ENCODE results near the gene LY86. TPM values are rescaled to one million over a fixed set of nuclear protein-coding genes. Genes with fewer than 3 reads are reported as not detected.
"Not testable (repeated sequence)": the region's sequence is repeated elsewhere in the genome, so short reads cannot be mapped to it uniquely, and the experiment has no call there.

Gene LY86
- total RNA-seq, 1 donor from 2014 or later: 5.4 TPM

DNA sequence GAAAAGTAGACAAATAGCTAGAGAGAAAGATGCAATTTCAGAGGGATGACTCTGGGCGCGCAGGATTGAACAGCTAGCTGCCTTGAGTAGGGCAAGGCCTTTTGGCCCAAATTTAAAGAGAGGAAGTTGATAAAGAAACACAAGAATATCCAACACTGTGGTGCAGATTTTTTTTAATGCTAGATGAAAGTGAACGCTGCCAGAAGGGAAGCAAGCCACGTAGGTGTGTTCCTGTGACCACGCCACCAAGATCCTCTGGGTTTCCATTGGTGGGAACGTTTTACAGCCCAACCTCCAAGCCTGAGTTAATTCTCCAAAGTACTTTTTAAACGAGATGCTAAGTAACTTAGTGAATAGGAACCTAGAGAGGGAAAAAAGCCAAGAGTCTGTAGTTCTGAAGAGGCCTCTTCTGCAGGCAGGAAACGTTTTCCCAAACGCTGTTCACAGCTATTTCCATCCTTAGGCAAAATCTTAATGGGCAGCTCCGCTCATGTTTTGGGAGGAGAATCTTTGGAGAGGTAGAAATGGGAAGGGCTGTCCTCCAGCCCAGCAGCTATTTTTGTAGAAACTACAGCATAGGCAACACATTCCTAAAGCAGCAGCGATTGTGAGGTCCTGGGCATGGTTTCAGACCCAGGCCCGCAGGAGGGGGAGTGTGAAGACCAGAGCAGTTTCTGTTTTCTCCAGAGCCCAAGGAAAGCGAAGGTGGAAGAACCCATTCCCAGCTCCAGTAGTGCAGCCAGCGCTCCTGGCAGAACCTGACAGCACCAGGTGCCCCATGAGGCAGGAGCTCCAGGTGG, 8.2 kb downstream of the LY86 start:
- DNase-seq (ENCODE audit: low spot score): no peak

DNA sequence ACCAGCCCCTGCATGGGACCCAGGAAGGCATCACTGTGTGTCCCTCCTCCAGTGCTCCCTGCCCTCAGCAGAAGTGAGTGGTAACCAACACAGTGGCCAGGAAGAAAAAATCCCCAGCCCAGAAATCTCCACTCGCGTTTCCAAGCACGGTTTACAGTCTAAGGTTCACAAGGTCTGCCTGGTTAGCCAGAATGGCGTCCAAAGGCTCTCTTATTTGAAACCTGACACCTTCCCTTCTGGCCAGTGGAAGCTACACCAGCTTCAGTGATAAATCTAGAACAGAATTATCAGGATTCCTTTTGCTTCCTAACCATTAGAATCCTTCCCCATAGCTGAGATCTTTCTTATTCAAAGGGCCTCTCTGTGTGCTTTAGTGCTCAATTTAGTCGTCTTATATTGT, 9.2 kb downstream of the LY86 start:
- DNase-seq (ENCODE audit: low spot score): no peak

DNA sequence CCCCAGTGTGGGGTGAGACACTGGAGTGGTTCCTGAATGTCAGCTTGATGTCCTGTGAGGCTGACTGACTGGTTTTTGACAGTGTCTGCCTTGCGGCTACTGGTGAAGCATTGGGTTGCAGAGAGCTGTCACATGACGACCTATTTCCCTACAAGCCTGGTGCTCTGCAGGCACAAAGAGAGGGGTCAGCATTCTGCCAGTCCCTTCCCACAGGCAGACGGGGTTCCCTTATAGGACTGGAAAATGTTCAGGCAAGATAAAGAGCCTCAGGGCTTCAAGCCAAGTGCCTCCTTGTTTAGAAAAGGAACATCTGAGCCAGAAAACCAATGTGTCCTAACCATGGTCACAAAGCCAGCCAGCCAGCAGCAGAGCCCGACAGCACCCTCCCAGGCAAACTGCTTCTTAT, 11.0 kb downstream of the LY86 start:
- DNase-seq (ENCODE audit: low spot score): no peak

DNA sequence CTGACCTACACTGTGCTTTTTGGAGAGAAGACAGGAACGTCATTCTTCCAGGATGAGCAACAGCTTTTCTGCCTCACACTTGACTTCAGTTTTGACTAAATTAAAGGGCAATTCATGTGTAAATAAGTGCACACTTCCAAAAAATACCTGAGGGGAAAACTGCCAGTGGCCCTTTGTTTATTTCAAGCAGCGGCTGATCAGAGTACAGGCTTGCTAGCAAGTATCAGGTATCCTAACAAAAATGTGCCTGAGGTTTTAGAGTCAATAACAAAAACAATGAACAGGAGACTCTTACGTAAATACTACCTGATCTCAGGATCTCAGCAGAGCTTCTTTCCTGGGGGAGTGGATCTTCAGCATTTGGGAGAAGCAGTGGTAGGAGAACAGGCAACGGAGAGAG, 12.4 kb downstream of the LY86 start:
- no peak for DNase-seq (ENCODE audit: low spot score)

DNA sequence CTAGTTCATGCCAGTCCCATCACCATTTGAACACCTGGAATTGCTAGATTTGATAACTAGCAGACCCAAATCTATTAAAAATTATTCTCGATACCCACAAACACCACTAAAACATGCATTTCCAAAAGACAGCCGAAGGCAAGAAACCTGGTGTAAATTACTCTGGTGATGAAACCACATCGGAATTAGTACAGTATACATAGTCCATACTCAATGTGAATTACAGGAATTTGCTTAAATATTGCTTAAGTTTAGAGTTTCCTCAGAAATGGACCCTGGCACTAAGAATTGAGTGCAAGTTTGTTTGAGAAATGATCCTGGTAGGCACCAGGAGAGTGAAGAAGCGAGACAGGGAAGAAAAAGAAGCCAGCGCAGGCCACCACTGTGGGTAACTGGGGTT, 13.7 kb downstream of the LY86 start:
- DNase-seq (ENCODE audit: low spot score): no peak

DNA sequence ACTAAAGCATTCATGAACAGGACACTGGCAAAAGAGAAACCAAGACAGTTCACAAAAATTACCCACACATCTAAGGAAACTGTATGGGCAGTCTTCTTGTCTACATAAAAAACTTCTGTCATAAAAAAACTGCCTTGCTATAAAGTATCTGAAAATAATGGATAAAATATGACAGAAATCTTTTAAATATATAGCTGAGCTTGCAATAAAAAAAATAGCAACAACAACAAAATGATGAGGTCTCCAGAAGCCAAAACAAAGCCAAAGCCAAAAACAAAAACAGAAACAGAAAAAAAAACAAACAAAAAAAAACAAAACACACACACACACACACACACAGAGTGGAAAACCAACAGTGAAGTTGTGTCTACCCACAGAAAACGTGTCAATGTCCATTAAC, 14.8 kb downstream of the LY86 start:
- no peak for DNase-seq (ENCODE audit: low spot score)

DNA sequence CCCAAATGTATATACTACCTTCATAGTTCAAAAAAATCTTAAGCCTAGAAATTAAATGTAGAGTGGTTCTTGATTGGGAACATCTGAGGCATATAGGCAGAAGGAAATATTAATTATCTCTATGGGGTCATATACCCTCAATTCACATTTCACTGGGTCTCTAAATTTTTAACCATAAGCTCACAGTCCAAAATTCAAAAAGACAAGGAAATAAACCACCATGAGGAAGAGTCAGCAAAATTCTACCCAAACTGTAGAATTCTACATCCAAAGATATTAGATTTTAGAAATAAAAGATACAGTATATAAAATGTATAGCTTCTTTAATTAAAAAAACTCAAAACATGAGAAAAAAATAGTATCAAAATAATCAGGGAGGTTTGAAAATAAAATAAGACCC, 15.5 kb downstream of the LY86 start:
- DNase-seq (ENCODE audit: low spot score): no peak

DNA sequence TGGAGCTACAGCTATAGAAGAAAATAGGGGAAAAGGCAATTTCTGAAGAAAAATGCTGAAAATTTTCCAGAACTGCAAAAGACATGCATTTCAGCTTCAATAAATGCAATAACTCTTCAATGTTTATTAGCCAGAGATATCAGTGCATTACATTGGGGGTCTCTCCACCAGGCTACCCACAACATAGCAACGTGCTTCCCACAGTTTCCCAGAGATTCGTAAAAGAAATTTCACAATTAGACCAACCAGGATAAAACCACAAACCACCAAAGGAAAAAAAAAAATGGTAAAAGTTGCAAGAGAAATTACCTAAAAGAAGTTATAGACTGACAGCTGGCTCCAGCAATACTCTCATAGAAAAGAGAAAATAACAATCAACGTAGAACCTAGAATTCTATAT, 16.0 kb downstream of the LY86 start:
- DNase-seq (ENCODE audit: low spot score): no peak

DNA sequence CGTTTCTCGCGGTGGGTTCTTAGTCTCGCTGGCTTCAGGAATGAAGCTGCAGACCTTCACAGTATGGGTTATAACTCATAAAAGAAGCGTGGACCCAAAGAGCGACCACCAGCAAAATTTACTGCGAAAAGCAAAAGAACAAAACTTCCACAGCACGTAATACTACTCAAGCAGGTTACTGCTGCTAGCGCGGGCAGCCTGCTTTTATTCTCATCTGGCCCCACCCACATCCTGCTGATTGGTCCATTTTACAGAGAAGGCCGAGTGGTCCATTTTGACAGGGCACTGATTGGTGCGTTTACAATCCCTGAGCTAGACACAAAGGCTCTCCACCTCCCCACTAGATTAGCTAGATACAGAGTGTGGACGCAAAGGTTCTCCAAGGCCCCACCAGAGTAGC, 17.4 kb downstream of the LY86 start:
- DNase-seq (ENCODE audit: low spot score): no peak

DNA sequence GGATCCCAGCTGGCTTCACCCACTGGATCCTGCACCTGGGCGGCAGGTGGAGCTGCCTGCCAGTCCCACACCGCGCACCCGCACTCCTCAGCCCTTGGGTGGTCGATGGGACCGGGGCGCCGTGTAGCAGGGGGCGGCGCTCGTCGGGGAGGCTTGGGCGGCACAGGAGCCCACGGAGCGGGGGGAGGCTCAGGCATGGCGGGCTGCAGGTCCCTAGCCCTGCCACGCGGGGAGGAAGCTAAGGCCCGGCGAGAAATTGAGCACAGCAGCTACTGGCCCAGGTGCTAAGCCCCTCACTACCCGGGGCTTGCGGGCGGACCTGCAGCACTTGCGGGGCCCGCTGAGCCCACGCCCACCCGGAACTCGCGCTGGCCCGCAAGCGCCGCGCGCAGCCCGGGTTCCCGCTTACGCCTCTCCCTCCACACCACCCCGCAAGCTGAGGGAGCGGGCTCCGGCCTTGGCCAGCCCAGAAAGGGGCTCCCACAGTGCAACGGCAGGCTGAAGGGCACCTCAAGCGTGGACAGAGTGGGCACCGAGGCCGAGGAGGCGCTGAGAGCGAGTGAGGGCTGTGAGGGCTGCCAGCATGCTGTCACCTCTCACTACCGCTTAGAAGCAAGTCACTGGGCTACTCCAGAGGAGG, 18.0 kb downstream of the LY86 start:
- not testable (repeated sequence) for DNase-seq (ENCODE audit: low spot score)

DNA sequence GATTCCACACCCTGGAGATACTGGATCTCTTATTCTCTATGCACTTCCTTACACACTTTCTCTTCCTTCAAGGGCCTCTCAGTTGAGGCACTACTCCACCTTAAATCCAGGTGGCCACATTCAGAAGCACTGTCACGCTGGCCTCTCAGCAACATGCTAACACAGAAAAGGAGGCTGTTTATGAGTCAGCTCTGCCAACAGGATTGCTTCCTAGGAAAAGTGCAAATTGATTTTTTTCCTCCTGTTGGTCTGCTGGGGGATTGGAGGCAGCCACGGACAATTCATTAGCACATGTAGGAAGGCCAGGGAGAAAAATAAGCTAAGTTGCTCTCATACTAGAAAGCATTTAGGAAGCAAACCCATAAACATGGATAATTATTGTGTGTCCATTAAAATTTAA, 20.9 kb downstream of the LY86 start:
- DNase-seq (ENCODE audit: low spot score): no peak

DNA sequence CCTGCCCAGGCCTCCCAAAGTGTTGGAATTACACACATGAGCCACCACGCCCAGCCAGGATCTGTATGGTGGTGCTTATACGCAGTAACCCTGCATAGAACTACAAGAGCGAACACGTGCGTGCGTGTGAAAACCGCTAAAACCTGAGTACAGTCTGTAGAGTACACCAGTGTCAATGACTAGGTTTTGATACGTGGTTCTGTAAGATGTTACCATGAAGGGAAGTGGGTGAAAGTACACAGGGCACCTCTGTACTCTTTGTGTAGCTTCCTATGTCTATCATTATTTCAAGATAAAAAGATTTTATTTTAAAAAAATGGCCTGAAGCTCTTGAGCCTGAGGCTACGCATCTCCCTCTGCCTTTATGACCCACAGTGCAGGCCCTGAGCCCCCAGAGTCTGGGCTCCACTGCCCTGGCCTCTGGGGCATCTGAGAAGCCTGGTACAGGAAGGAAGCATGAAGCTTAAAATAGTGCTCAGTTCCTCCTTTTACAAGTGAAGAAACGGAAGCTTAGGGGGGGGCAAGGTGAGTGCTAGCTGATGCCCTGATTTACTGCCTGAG, 21.6 kb downstream of the LY86 start:
- no peak for DNase-seq (ENCODE audit: low spot score)

DNA sequence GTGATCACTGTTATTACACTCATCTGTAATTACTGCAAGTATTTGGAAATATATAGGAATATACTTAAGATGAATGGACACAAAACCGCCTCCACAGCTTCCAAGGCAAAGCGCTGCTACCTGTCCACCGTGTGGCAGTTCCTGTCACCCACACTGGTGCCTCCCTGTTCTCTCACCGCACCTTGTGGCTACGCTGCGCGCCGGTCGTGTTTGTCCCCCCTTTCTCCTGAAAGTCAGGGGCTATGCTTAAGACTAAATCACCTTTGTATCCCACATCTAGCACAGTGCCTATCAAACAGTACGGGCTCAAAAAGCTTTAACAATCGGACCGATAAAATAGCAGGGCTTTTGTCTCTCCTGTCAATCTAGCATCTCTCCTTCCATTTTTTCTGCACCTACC, 23.0 kb downstream of the LY86 start:
- DNase-seq (ENCODE audit: low spot score): no peak

DNA sequence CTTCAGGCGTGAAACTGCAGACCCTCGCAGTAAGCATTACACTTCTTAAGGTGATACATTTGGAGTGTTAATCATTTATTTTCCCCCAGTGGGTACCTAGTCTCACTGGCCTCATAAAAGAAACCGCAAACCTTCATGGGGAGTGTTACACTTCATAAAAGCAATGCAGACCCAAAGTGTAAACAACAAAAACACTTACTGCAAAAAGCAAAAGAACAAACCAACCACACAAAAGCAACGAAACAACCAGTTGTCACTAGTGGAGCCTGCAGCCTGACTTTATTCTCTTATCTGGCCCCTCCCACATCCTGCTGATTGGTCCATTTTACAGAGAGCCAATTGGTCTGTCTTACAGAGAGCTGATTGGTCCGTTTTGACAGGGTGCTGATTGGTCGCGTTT, 23.8 kb downstream of the LY86 start:
- DNase-seq (ENCODE audit: low spot score): no peak

DNA sequence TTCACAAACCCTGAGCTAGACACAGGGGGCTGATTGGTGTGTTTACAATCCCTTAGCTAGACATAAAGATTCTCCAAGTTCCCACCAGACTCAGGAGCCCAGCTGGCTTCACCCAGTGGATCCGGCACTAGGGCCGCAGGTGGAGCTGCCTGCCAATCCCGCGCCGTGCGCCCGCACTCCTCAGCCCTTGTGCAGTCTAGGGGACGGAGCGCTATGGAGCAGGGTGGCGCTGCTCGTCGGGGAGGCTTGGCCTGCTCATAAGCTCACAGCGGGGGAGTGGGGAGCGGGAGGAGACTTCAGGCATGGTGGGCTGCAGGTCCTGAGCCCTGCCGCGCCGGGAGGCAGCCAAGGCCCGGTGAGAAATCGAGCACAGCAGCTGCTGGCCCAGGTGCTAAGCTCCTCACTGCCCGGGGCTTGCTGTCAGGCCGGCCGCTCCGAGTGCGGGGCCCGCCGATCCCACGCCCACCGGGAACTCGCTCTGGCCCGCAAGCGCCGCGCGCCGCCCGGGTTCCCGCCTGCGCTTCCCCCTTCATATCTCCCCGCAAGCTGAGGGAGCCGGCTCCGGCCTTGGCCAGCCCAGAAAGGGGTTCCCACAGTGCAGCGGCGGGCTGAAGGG, 24.7 kb downstream of the LY86 start:
- not testable (repeated sequence) for DNase-seq (ENCODE audit: low spot score)

DNA sequence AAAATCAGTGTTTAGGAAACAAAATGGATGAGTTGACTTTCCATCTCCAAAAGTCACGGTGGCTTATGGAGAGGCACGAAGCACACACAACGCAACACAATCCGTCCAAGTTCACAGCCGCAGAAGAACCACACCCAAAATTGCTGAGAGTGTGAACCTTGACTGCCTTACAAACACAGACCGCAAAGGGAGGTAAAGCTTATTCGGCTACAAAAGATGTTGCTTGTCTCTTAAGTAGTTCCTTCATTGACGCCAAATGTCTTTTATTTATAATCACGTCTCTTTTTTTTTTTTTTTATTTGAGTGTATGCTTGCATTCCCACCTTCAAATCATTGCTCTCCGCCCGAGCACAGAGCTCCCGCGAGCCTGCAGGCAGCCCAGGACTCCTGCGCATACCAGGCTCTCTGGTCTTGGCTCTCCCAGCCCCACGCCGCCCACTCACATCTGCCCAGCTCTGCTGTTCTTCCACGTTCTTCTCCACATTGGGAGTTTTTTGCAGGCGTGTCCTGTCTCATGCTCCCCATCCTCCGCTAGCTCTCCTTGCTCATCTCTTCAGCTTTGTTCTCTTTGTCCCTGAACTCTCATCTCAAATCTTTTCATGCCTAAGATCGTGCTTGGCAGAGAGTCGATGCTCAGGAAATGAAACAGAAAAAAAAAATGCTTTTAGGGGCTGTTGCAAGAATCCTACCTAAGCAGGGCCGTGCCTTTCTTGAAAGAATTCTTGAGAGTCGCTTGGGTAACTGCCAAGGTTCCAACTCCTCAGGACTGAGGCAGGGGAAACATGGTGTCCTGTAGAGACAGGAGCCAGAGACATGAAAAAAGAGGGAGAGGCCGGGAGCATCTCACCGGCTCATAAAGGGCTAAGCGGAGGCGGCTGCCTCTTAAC, 25.8 kb downstream of the LY86 start:
- no peak for DNase-seq (ENCODE audit: low spot score)

DNA sequence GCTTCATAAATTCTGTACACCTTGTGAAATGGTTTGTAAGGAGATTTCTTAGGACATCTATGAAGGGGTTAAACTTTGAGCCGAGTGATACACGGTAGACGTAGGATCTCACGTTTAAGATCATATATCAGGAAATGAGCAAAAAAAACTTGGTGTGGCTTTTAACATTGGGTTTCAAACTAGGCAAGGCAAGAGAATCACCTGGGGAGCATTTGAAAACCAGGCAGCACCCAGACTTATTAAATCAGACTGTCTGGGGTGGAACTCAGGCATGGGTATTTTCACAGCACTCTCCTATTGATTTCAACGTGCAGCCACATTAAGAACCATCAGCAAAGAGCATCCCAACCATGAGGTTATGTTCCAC, 26.4 kb downstream of the LY86 start:
- no peak for DNase-seq (ENCODE audit: low spot score)

DNA sequence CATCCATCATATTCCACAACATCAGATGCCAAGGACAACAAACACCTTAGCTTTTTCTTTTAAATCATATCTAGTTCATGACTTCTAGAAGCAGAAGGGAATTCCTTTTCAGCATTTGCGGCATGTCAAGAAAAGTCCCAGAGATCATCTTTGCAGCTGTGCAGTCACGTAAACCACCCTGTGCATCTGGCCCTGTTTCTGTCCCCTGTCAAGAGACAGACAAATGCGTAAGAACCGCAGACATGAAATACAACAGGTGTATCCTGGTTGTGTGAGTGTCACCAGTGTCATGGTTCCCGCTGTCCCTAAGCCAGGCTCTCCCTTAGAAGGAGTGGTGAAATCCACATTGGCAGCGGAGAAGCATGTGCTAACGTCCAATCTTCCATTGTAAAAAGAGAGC, 28.1 kb downstream of the LY86 start:
- DNase-seq (ENCODE audit: low spot score): no peak

DNA sequence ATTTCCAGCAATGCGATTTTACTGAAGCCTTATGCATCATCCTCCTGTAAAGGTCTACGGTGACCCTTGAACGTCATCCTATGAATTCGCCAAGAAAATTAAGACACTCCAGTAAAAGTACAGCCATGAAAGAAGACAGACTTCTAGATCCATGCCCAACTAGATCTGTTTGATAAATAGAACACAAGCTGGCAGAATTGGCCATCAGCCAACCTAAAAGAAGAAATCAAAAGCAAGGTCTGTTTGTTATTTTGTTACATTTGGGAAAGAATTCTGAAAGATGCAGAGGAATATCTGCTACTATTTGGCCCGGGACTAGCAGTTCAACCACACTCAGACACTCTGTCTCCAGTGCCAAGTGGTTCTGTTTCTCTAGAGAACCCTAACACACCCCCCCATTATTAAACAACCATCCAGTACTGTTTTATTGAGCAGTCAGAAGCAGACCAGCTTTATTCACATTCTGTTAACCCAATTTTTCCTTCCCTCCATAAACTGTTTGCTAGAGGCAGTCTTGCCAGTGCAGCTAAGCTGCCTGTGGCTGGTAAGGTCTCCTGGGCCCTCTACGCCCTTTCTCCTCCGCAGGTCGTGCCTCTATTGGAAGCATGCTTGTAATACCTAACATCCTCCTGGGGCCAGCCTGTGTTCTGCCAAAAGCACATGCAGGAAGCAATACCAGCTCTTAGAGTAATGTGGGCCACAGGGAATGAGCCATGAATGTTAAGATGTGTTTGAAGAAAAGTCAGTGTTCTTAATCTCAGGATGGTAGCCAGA, 30.7 kb downstream of the LY86 start:
- no peak for DNase-seq (ENCODE audit: low spot score)

DNA sequence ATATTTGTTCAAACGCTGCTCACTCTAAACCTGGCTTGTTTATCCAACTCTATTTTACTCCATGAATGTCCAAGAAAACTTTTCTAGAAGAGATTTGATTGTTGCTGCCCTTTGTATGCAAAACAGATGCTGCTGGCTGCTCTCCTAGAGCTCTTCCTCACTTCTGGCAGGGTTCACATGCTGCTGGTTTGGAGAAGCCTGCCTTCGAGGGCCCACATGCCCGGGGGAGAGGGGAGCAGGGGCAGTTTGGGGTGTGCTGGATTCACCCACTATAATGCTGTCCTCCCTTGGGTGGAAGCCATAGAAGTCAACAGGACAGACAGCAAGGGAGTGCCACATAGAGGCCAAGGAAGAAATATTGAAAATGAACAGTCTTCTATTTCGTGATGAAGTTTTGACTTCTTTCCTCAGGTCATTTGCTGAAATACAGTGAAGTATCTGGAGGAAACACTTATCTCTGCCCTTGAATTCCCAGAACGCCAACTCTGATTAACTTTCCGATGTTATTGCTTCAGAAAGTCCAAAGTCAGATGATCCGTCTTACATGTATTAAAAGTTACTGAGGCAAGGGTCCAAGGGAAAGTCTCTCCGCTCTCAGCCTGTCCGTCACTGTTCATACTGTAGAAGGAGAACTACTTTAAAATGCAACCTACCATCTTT, 32.4 kb downstream of the LY86 start:
- DNase-seq (ENCODE audit: low spot score): no peak

Measured in mesenteric fat pad (tissue), 1 donor.